Parathyroid adenoma (tissue), 2 donors: ENCODE data around the gene IL1RL1.

Source experiments
- H2AFZ ChIP-seq: fragments of 300-600 bp; sonication (generic); one replicate; pipeline ENCODE4 v1.7.0; 2017; ENCODE audit warnings: antibody characterized with exemption, mild to moderate bottlenecking
- H3K27ac ChIP-seq: fragments of 300-600 bp; sonication (generic); one replicate; pipeline ENCODE4 v1.7.0; 2017
- H3K27me3 ChIP-seq: fragments of 300-600 bp; sonication (generic); one replicate; pipeline ENCODE4 v1.7.0; 2017; ENCODE audit warnings: low read length; ENCODE audit not compliant: control insufficient read depth, insufficient read depth
- H3K36me3 ChIP-seq: fragments of 300-600 bp; sonication (generic); one replicate; pipeline ENCODE4 v1.7.0; 2017; ENCODE audit warnings: low read length; ENCODE audit not compliant: control insufficient read depth, insufficient read depth
- H3K4me1 ChIP-seq: fragments of 300-600 bp; sonication (generic); one replicate; pipeline ENCODE4 v1.7.0; 2017; ENCODE audit warnings: control low read depth
- H3K4me2 ChIP-seq: fragments of 300-600 bp; sonication (generic); one replicate; pipeline ENCODE4 v1.7.0; 2017; ENCODE audit warnings: low read length
- H3K4me3 ChIP-seq: fragments of 300-600 bp; sonication (generic); one replicate; pipeline ENCODE4 v1.7.0; 2017; ENCODE audit warnings: low read depth, low read length
- H3K79me2 ChIP-seq: fragments of 300-600 bp; sonication (generic); one replicate; pipeline ENCODE4 v1.7.0; 2017; ENCODE audit warnings: control low read depth
- H3K9ac ChIP-seq: fragments of 300-600 bp; sonication (generic); one replicate; pipeline ENCODE4 v1.7.0; 2017; ENCODE audit warnings: mild to moderate bottlenecking
- H3K9me3 ChIP-seq: fragments of 300-600 bp; sonication (generic); one replicate; pipeline ENCODE4 v1.7.0; 2017; ENCODE audit warnings: low read length; ENCODE audit not compliant: control insufficient read depth
- CTCF ChIP-seq: fragments of 300-600 bp; sonication (generic); IDR thresholded peaks from one replicate; pipeline ENCODE4 v1.7.0; 2017; ENCODE audit warnings: antibody characterized with exemption, mild to moderate bottlenecking
- donor health status: primary hyperparathyroidism.

The IL1RL1 gene

GRCh38 chr2:102331311-102331980, 20.1 kb downstream of the IL1RL1 start:
- Histone ChIP-seq H2AFZ (no peak overlapping the region), H3K4me1 (no peaks in the 10 kb centered on the region), H3K9me3 (no peaks in the 10 kb centered on the region), H3K36me3 (no peaks in the 10 kb centered on the region), H3K27me3 (no peaks in the 10 kb centered on the region), H3K4me2 (no peak overlapping the region), H3K27ac (no peak overlapping the region), H3K9ac (no peak overlapping the region), H3K4me3 (no peak overlapping the region), H3K79me2 (no peaks in the 10 kb centered on the region)
- no peak for TF ChIP-seq CTCF

DNA sequence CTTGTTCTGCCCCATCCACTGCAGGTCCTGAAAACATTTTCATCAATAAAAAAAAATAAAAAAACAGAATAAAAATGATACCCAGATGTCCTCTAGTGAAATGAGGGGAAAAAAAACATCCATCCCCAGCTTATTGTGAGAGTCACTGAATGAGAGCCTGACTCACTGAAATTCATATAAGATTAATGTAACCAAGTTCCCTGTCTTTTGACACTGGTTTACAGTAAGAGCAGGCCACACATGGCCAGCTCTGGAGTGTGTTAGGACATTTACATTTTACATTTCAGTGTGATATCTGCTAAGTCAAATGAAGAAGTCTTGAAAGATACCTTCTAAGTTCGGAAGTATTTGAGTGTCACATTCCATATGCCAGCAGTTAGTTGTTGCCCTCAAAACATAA, 23.1 kb downstream of the IL1RL1 start:
- H3K27me3 ChIP-seq, result no peaks in the 10 kb centered on the region
- H3K36me3 ChIP-seq, result no peaks in the 10 kb centered on the region
- no peaks in the 10 kb centered on the region for H3K79me2 ChIP-seq
- no peak overlapping the region for H3K27ac ChIP-seq
- H3K9me3 ChIP-seq, result no peaks in the 10 kb centered on the region
- no peak overlapping the region for H2AFZ ChIP-seq
- no peak overlapping the region for H3K4me3 ChIP-seq
- no peaks in the 10 kb centered on the region for H3K4me1 ChIP-seq
- H3K4me2 ChIP-seq, result no peak overlapping the region
- H3K9ac ChIP-seq, result no peak overlapping the region
- no peak for TF ChIP-seq CTCF

DNA sequence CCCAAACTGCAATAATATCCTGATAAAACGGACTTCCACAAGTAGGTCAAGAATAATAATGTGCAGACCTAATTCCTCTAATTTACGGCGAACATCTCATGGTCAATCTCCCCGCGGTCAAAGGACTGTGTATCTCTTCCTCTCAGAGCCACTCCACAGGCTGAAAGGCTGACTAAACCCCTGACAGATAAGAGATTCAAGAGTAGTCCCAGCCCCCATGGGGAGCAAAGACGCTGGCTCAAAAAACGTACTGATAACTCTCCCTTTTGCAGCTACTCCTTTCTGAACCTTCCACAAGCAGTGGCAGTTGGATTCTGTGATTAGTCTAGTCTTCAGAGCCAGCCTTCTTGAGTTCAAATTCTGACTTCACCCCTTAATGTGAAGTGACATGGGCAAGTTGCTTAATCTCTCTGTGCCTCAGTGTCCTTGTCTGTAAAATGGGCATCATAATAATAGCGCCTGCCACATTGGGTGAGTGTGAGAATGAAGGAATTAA, 24.6 kb downstream of the IL1RL1 start:
- Histone ChIP-seq H3K9ac (no peak overlapping the region), H3K27me3 (no peaks in the 10 kb centered on the region), H3K4me3 (no peak overlapping the region), H3K4me1 (no peaks in the 10 kb centered on the region), H3K4me2 (no peak overlapping the region), H3K27ac (no peak overlapping the region), H3K36me3 (no peaks in the 10 kb centered on the region), H2AFZ (no peak overlapping the region), H3K9me3 (no peaks in the 10 kb centered on the region), H3K79me2 (no peaks in the 10 kb centered on the region)
- TF ChIP-seq CTCF, result no peak

DNA sequence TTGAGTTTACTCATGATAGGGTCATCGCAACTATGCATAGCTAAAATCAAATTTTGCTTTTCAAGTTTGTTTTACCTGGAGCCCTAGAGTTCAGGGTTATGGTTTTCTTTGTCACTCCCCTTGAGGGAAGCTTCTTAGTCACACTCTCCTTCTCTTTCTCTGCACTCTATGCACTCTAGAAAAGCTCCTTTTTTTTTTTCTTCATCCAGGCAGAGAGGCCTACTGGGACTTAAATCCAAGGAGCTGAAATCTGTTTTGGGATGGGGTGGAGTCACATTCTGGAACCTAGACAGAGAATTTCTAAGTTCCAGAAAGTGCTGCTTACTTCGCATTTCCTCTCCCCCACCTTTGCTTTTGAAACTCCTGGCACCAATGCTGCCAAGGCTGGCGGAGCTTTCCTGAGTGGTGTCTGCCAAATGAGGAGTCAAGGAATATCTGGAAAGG, 25.2 kb downstream of the IL1RL1 start:
- Histone ChIP-seq H3K9me3 (no peaks in the 10 kb centered on the region), H3K27me3 (no peaks in the 10 kb centered on the region), H3K4me1 (no peaks in the 10 kb centered on the region), H3K27ac (peak overlapping the region; percentile 47), H3K9ac (no peak overlapping the region), H3K36me3 (no peaks in the 10 kb centered on the region), H3K79me2 (no peaks in the 10 kb centered on the region), H3K4me3 (no peak overlapping the region), H2AFZ (no peak overlapping the region), H3K4me2 (no peak overlapping the region)
- no peak for TF ChIP-seq CTCF

DNA sequence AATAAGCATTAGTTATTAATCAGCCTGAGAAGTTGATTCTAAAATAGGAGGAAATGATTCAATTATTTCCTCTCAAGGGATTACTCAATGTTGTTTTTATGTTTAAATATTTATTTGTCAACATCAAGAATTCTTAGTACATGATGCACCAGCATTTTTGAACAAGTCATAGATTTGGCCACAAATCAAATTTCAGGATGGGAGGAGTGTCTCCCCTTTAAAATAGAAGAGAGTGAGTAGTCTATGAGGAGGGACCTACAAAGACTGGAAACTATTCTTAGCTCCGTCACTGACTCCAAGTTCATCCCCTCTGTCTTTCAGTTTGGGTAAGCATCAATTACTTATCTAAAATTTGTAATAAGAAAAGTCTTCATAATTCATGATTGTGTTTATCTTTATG, 25.6 kb downstream of the IL1RL1 start:
- Histone ChIP-seq H3K9me3 (no peaks in the 10 kb centered on the region), H2AFZ (no peak overlapping the region), H3K4me3 (no peak overlapping the region), H3K36me3 (no peaks in the 10 kb centered on the region), H3K9ac (no peak overlapping the region), H3K27ac (peak overlapping the region; percentile 47), H3K4me2 (no peak overlapping the region), H3K4me1 (no peaks in the 10 kb centered on the region), H3K27me3 (no peaks in the 10 kb centered on the region), H3K79me2 (no peaks in the 10 kb centered on the region)
- no peak for TF ChIP-seq CTCF
